Duodenal mucosa (tissue), 2 donors: Measurements from ENCODE around the gene TMEM117.

Experiments
- H3K27ac ChIP-seq: one replicate; pipeline ENCODE4 v1.7.0; 2013; ENCODE audit warnings: low read depth, low read length
- H3K27me3 ChIP-seq, 2 donors: one replicate each; pipeline ENCODE4 v1.7.0; 2013; ENCODE audit warnings: low read length in 2 of 2, control low read depth in 1 of 2; ENCODE audit not compliant: insufficient read depth in 2 of 2, control insufficient read depth in 1 of 2
- H3K36me3 ChIP-seq, 2 donors: one replicate each; pipeline ENCODE4 v1.7.0; 2013; ENCODE audit warnings: low read length in 2 of 2, control low read depth in 1 of 2; ENCODE audit not compliant: insufficient read depth in 2 of 2, control insufficient read depth in 1 of 2
- H3K4me1 ChIP-seq, 2 donors: one replicate each; pipeline ENCODE4 v1.7.0; 2013; ENCODE audit warnings: low read length in 2 of 2, control low read depth in 1 of 2; ENCODE audit not compliant: insufficient read depth in 2 of 2, control insufficient read depth in 1 of 2
- H3K4me3 ChIP-seq, 2 donors: one replicate each; pipeline ENCODE4 v1.7.0; 2013; ENCODE audit warnings: low read length in 2 of 2, low read depth in 1 of 2
- H3K9ac ChIP-seq, 2 donors: one replicate each; pipeline ENCODE4 v1.7.0; 2013; ENCODE audit warnings: low read length in 2 of 2, low read depth in 1 of 2
- H3K9me3 ChIP-seq, 2 donors: one replicate each; pipeline ENCODE4 v1.7.0; 2013; ENCODE audit warnings: low read length in 2 of 2, control low read depth in 1 of 2; ENCODE audit not compliant: control insufficient read depth in 1 of 2

The TMEM117 gene

DNA sequence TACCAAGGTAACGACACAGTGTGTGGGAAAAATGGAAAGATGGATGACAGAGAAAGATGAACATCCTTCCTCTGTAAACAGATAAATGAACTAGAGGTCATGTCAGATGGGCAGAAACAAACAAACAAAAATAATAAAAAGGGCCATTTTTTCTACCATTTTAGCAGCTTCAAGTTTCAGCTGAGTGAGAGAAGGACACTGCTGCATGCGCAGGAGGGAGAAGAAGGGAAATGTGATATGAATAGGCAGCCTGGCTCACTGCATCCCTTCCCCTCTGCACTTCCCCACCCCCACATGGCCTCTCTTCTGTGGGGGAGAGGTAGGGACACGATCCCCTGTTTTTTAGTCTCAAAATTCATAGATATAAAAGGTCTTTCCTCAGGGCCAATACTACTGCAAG lies 548.3 kb downstream of the TMEM117 start:
- Histone ChIP-seq H3K36me3 (no peaks in the 10 kb centered on the region), H3K9me3 (no peaks in the 10 kb centered on the region), H3K27me3 (no peaks in the 10 kb centered on the region), H3K4me1 (no peaks in the 10 kb centered on the region), H3K4me3 (no peak overlapping the region), H3K9ac (no peak overlapping the region), H3K27ac (no peak overlapping the region)

DNA sequence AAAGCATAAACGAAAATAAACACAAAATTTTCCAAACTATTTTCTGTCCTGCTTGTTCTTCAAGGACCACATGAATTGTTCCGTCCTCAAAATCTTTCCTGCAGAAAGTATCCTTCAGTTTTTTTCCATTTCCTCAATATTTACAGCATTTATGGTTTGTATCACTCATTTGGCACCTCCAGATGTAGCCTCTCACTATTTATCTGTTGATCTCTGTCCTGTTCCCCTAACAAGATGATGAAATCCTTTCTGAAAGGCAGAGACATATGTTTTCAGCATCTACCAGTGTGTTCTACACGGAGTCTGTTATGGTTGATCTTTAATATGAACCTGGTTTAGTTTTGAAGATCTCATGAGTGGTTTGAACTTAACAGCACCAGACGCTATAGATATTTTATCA lies 550.1 kb downstream of the TMEM117 start:
- H3K36me3 ChIP-seq: no peaks in the 10 kb centered on the region
- no peaks in the 10 kb centered on the region for H3K27me3 ChIP-seq
- H3K27ac ChIP-seq: no peak overlapping the region
- no peak overlapping the region for H3K9ac ChIP-seq
- no peak overlapping the region for H3K4me3 ChIP-seq
- no peaks in the 10 kb centered on the region for H3K9me3 ChIP-seq
- no peaks in the 10 kb centered on the region for H3K4me1 ChIP-seq

DNA sequence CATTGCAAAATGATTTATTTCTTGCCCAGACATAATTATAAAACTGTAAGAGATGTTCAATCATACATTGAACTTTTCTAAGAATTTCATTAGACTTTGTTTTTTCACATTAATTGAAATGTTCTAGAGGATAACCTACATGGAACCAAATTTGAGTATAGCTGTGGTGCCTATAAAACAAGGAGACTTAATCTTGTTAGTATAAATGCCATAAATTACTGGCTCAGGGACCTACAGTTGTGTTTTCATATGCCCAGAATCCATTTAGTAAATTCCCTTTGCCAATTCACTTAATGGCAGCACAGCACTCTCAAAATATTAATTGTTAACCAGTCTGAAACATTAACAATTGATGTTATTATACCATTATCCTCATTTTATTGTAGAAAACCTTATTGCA lies 551.7 kb downstream of the TMEM117 start:
- H3K4me1 ChIP-seq: no peaks in the 10 kb centered on the region
- no peak overlapping the region for H3K4me3 ChIP-seq
- no peaks in the 10 kb centered on the region for H3K27me3 ChIP-seq
- H3K27ac ChIP-seq: no peak overlapping the region
- no peaks in the 10 kb centered on the region for H3K9me3 ChIP-seq
- no peaks in the 10 kb centered on the region for H3K36me3 ChIP-seq
- H3K9ac ChIP-seq: no peak overlapping the region

DNA sequence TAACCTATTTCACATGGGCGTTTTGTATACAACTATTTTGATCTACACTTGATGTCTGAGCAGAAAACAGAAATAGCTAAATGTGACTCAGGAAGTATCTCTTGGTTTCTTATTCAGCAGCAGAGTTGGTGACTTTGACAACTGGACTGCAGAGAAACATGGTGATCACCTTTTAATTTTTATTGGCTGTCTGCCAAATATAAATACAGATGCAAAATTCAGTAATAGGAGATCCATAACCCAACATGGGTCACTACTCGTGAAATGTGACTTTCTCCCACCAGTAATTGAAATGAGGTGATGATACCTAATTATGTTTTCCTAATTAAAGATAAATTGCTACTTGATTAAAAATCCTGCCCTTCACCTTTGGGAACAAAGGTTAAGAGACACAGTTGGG lies 553.2 kb downstream of the TMEM117 start:
- Histone ChIP-seq H3K36me3 (no peaks in the 10 kb centered on the region), H3K4me1 (no peaks in the 10 kb centered on the region)

DNA sequence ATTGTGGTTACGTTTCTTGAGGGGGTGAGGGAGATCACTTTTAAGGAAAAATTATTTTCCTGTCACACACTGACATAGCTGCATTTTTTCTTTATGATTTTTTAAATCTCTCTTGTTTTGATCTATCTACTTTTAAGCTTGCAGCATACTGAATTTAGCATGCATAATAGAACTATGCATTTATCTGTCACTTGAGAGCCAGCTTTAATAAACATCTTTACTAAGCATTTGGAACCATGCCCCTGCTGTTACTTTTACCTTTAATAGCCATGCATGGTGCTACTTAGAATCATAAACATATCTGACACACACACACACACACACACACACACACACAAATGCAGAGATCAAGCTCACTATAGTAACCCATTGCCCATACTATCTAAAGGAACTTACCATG lies 554.0 kb downstream of the TMEM117 start:
- H3K9ac ChIP-seq: no peak overlapping the region
- H3K4me1 ChIP-seq: no peaks in the 10 kb centered on the region
- no peaks in the 10 kb centered on the region for H3K9me3 ChIP-seq

More for the DNA sequence above, 553.2 kb downstream of the TMEM117 start:
- H3K9me3 ChIP-seq: no peaks in the 10 kb centered on the region
- H3K27me3 ChIP-seq: no peaks in the 10 kb centered on the region
- no peak overlapping the region for H3K9ac ChIP-seq
- H3K4me3 ChIP-seq: no peak overlapping the region
- H3K27ac ChIP-seq: no peak overlapping the region

DNA sequence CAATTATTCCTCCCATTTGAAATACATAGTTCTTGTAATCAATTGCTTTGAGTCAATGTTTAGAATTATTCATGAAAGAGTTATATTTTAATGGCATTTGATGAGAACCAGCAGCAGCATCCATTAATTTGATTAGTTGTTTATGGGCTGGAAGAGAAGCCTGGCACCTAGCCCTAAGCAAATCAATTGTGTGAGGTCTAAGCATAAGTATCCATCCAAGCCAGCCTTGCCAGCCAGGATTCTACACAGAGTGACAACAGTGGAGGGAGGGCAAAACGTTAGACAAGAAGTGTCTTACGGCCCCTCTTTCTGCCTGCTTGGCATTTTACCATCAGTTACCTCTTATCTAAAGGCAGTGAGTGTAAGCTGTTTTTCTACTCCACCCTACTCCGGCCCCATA lies 561.8 kb downstream of the TMEM117 start:
- Histone ChIP-seq H3K4me3 (no peak overlapping the region), H3K4me1 (peaks cover 0 to 3% of the 10 kb centered on the region in 2 donors), H3K9me3 (no peaks in the 10 kb centered on the region), H3K36me3 (no peaks in the 10 kb centered on the region), H3K9ac (no peak overlapping the region), H3K27ac (no peak overlapping the region), H3K27me3 (no peaks in the 10 kb centered on the region)

More for the DNA sequence above, 554.0 kb downstream of the TMEM117 start:
- Histone ChIP-seq H3K4me3 (no peak overlapping the region), H3K27ac (no peak overlapping the region), H3K27me3 (no peaks in the 10 kb centered on the region), H3K36me3 (no peaks in the 10 kb centered on the region)

DNA sequence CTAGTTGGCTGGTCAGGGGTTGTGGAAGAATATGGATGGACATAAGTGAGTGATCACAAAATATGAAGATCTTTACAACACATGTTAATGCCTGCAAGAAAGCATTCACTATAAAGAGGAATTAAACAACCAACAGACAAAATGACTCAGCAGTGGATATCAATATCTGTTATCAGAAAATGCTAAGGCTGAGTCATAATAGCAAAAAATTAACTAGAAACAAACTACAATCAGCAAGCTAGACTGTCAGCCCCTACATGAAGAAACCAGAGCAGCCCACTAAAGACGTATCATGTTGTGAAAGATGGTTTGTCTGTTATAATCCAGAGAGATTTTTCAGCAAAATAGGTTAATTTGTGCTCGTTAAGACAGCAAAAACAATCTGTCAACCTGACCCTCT lies 567.3 kb downstream of the TMEM117 start:
- Histone ChIP-seq H3K4me3 (peak overlapping the region in 1 of 2 donors; percentile 13), H3K9me3 (no peaks in the 10 kb centered on the region), H3K4me1 (peaks cover 5 to 32% of the 10 kb centered on the region in 2 donors), H3K9ac (no peak overlapping the region), H3K36me3 (no peaks in the 10 kb centered on the region), H3K27me3 (no peaks in the 10 kb centered on the region), H3K27ac (no peak overlapping the region)

DNA sequence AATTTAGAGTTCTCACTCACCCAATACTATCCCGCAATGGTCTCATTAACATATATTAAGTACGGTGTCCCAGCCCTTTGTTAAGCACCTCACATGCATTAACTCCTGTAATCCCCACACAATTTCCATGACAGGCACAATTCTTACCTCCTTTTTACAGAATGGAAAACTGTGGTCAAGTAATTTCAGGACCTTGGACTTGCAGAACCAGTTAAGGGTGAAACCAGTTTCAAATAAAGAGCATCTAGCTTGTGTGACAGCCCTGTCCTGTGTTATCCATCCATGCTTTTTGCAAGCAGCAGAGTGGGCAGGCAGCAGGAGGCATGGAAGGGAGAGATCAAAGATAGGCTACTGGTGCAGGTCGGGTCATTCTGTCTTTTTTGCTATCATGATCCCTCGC lies 569.4 kb downstream of the TMEM117 start:
- Histone ChIP-seq H3K4me3 (no peak overlapping the region), H3K4me1 (peaks cover 5 to 32% of the 10 kb centered on the region in 2 donors), H3K36me3 (no peaks in the 10 kb centered on the region), H3K27ac (no peak overlapping the region), H3K9me3 (no peaks in the 10 kb centered on the region), H3K27me3 (no peaks in the 10 kb centered on the region), H3K9ac (no peak overlapping the region)

DNA sequence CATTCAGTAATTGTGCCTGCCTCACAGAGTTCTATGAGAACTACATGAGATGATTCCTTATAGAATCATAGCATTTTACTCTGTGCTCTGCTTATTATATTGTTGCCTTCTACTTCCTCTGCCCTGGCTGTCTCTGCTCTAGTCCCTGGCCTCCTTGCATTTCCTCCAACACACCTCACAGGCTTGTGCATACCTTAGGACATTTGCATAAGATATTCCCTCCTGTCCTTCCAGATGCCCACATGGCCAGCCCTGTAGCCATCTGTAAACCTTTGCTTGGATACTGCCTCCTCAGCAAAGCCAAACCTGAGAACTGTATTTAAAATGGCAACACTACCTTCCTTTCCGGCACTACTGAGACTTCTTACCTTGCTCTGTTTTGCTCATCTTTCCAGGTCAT lies 586.7 kb downstream of the TMEM117 start:
- Histone ChIP-seq H3K4me1 (no peaks in the 10 kb centered on the region), H3K9me3 (no peaks in the 10 kb centered on the region), H3K4me3 (no peak overlapping the region), H3K36me3 (no peaks in the 10 kb centered on the region), H3K27me3 (no peaks in the 10 kb centered on the region), H3K9ac (no peak overlapping the region), H3K27ac (no peak overlapping the region)

DNA sequence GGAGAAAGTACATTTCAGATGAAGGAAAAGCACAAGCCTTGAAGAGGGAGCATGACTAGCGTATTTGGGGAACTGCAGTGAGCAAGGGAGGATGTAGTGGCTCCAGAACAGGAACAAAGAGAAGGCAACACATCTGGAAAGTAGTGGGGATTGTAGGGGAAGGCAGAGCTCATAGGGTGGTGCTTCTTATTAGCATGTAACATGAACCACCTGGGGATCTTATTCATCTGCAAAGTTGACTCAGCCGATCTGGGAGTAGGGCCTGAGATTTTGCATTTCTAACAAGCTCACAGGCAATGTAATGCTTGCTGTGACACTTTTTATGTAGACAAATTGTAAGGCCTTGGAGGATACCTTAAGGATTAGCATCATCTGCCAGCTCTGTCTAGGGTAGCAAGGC lies 592.9 kb downstream of the TMEM117 start:
- Histone ChIP-seq H3K36me3 (no peaks in the 10 kb centered on the region), H3K27me3 (no peaks in the 10 kb centered on the region), H3K27ac (no peak overlapping the region), H3K9ac (no peak overlapping the region), H3K4me3 (no peak overlapping the region), H3K9me3 (no peaks in the 10 kb centered on the region), H3K4me1 (no peaks in the 10 kb centered on the region)
